ENCODE results near the gene PPP6R1.
"Not testable (repeated sequence)": the region's sequence is repeated elsewhere in the genome, so short reads cannot be mapped to it uniquely, and the experiment has no call there.

PPP6R1 gene

DNA sequence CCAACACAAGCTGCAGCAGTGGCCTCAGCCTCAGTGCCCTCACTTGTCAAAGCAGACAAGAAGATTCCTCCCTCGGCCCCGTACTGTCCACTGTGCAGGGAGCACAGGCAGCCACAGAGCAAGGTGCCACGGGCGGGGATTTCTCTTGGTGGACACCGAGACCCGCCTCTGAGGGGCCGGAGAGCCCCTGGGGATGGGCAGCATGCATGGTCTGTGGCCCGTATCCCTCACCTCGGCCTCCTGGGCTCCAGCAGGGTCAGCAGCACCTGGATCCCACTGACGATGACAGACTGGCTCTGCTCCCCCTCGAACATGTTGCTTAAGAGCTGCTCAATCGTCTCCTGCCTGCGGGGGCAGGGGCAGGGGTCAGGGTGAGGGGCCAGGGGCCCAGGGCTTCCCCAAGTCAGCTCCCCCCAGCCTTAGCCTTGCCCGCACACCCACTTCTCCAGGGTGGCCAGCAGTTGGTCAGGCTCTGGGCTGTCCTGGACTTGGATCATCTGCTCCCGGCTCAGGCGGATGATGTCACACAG is 16.8 kb downstream of the PPP6R1 start:
- no peak for DNase-seq

DNA sequence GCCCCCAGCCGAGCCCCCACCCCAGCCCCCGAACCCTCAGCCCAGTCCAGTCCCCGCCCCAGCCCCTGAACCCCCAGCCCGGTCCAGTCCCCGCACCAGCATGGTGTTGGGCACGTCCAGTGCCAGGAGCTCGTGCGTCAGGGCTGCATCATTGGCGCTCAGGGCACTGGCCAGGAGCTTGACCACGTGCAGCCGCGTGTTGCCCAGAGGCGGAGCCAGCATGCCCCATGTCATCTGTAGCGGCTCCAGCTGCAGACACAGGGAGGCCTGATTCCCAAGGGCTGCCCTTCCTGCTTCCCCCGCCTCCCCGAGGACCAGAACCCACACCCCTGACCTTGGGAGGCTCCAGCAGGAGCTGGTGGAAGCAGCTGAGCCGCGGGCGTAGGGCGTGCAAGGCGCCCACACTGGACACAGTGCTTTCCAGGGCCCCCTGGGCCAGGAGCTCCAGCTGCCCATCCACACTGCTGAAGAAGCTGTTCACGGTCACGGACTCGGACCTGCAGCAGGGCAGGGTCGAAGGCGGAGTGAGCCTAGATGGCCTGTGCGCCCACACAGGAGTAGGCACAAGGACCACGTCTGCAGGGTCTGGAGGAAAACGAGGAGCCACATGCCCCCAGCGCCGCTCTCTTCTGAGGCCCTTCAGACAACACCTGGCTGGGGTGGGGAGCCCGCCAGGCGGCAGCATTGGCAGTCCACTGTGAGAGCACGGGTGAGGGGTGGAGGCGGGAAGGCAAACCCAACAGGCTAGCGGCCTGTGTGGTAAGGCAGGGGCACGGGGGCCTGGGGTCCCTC is 17.5 kb downstream of the PPP6R1 start:
- DNase-seq, result no peak

DNA sequence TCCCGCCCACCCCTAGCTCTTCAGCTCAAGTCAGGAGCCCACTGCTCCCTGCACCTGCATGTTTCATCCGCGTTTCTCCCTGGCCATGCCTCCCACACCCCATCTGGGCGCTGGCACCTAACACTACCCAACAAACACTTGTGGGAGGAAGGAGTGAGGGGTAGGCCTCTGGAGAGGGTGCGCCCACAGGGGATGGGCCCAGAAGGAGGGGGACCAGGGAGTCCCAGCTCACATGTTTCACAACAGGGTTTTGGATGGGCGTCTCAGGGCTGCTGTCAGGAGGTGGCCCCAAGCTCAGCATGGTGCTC is 18.1 kb downstream of the PPP6R1 start:
- no peak for DNase-seq

DNA sequence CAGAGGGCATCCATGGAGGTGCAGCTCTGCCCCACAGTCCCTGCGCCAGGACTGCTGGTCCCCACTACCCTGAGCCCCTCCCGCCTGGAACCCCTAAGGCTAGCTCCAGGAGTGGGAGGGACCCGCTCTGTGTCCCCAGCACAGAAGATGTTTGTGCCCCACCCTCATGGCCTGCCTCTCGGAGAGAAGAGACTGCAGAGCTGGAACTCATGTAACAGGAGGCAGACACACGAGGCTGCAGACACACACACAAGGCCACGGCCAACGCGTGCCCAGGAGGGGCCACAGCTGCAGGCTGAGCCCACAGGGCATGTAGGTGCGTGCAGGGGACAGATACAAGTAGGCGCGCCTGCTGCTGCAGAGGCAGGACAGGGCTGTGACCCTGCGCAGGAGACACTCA is 19.8 kb downstream of the PPP6R1 start:
- no peak for DNase-seq

DNA sequence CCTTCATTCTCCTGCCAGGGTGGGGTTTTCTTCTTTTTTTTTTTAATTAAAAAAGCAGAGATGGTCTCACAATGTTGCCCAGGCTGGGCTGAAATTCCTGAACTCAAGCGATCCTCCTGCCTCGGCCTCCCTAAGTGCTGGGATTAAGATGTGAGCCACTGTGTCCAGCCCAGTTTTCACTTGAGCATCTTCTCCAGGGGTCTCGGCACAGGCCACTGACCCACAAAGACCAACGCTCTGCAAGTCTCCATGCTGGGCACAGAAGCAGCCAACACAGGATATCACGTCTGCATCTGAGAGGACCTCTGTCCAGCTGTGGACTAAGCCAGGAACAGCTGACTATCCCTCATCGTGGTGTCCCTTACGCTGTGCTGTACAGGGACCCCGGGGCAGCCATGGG is 20.8 kb downstream of the PPP6R1 start:
- no peak for DNase-seq

DNA sequence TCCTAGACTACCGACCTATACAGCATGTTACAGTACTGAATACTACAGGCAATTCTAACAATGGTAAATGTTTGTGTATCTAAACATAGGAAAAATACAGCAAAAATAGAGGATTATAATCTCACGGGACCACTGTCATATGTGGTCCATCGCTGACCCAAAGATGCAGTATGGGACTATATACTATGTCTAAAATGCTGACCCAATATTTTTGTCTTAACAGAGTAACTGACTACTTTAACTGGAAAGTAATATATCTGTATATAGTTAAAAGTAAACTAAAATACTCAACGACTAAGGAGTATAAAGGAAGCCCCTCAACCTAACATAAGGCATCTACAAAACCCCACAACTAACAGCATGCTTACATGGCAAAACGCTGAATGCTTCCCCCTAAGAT is 25.8 kb downstream of the PPP6R1 start:
- DNase-seq, result no peak

DNA sequence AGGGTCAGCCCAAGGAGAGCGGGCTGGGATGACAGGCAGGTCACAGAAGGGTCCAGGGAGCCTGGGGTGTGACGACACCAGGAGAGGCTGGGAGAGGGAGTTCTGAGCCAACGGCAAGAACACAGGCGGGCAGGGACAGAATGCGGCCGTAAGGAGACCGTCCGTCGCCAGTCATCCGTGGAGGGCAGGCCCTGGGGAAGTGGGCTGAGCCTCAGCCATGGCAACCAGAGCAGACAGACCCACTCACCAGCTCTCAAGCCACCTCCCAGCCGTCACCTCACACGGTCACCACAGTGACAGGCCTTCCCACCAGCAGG is 26.6 kb downstream of the PPP6R1 start:
- no peak for DNase-seq

DNA sequence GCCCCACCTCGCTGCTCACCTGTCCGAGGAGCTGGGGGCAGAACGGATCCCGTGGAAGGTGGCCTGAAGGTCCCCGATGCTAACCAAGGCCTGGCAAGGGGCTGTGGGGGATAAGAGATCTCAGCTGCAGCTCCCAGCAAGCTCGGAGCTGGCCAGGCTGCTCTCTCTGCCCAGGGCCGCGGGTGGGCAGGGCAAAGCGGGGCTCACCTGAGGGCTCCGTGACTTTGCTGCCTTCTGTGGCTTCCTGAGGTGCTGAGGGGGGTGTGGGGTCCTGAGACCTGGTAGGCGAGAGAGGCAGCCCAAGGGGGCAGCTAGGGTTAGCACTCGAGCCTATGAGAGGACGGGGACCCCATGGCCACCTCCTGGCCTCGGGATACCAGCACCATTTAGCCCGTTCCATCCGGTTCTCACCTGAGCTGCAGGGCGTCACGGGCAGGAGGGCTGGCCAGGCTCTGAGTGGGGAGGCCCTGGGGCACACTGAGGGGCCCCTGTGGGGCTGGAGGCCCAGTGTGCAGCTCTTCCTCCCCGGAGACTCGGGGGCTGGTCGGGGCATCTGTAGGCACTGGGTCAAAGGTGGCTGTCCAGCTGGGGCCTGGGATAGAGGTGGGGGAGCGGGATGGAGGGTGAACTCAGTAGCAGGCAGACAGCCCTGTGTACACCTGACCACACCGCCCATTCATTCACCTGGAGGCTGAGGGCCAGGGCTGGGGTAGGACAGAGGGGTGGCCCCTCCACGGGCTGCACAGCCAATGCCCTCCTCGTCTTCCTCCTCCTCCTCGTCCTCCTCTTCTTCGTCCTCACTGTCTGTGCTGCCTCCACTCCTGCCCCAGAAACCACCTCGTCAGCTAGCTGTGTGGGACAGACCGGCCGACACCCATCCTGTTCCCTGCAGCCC is 27.2 kb downstream of the PPP6R1 start:
- no peak for DNase-seq

DNA sequence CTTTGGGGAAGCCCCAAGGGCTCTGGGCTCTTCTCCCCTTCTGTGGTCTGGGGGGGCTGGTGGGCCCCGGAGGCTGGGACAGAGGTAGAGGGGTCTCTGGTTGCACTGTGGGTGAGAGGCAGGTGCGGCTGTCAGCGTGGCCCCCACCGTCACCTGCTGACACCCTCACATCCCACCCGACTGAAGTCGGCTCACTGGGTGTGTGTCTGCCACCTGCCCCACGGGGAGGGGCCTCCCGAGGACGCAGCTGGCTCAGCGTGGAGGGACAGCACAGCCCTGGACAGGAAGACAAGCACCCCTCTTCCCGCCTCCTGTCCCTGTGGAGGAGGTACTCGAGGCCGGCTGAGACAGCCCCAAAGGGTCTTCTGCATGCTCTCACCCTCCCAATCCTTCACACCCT is 28.0 kb downstream of the PPP6R1 start:
- DNase-seq, result no peak

DNA sequence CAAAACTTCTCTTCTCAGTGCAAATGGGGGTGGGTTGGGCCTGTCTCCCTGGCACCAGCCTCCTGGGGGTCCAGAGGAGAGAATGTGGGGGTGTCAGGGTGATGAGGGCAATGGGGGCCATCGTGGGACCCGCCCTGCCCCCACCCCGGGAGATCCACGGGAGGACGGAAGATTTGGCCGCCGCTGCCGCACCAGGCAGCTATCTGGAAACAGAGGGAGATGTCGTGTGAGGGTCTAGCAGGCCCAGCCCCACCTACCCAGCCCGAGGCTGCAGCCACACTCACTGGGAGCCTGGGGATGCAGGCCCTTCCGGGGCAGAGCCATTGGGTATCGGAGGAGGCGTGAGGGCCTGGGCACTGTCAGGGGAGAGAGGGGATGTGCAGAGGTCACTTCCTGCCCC is 28.5 kb downstream of the PPP6R1 start:
- DNase-seq, result no peak

DNA sequence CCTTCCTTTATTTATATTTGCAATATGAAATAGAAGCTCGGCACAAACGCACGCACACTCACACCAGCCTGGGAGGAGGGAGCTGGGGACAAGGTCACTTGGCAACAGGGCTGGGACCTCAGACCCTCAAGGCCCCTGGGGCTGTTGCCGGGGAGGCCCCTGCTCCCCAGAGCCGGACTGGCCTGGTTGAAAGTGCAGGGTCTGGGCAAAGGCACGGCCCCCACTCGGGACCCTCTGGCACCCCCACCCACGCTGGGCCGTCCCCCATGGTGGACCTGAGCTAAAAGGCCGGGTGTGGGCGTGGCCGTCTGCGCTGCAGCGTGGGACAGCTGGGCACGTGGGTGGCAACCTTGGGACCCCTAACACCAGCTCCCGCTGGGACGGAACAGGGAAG is 29.0 kb downstream of the PPP6R1 start:
- no peak for DNase-seq

DNA sequence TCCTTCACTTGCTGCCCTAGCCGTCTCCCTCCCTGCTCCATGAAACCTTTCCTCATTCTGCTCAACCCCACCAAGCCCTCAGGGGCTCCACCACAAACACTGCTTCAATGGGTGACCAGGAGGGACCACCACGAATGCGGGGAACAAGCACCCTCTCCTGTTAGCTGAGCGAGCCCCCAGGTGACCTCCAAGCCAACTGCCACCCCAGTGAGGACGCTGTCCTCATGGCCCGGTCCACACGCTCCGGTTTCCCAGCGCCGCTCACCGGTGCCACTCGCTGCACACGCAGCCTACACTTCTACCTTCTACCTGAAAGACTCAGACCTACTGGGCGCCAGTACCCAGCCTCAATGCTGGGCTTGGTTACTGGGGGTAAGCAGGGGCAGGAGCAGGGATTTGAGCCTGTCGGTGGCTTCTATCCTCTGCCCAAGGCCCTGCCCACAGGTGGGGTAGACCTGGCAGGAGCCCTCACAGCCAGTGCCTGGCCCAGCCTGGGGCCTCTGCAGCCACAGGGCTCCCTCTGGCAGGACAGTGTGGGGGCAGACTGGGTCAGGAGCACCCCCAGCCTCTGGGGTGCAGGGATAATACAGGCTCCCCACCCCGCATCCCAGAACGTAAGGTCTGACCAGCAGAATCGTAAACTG is 29.6 kb downstream of the PPP6R1 start:
- DNase-seq, result no peak

DNA sequence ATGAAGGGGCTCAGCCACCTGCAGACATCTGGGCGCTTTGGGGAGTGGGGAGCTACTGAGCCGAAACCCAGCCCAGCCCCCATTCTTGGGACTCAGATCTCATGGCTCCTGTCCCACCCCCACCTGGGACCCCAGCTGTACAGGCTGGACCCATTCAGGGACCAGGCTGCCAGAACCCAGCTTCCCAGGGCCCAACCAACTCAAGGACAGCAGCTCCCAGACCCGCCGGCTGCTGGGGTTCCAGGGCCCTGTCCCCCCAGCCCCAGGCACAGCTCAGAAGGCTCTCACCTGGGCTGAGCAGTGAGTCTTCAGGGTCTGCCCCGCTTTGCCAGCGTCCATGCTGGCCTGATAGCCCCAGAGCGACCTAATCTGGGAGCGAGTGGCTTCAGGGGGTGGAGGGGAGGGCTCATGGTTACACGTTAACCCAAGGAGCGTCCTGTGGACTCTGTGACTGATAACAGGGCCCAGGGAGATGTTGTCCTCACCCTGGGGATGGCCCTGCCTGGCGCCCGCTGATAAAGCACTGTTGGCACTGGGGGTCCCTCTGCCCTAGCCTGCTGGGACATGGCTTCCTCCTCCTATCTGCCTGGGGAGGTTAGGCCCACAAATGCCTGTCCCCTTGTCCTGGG is 30.3 kb downstream of the PPP6R1 start, which contains the start of gene TMEM86B:
Gene TMEM86B (minus strand): TSS at position 361 of the 629 bp plus-strand sequence. CDS start 22 bp downstream, at position 339.
- DNase-seq, result no peak

DNA sequence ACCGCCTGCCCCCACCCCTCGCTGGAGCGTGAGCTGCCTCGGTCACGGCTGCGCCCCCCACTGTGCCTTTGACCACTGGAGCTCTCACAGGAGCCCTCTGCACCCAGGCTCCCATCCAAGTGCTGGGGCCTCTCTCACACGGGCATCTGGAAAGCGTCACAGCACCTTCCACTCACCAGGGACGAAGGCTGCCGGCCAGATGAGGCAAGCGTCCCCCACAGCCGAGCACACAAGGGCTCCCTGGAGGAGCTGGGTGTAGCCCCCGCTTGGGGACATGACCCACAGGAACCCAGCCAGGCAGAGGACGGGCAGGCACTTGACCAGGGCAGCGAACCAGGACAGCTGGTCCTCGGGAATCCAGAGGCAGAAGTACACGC is 30.8 kb downstream of the PPP6R1 start:
- DNase-seq, result no peak

DNA sequence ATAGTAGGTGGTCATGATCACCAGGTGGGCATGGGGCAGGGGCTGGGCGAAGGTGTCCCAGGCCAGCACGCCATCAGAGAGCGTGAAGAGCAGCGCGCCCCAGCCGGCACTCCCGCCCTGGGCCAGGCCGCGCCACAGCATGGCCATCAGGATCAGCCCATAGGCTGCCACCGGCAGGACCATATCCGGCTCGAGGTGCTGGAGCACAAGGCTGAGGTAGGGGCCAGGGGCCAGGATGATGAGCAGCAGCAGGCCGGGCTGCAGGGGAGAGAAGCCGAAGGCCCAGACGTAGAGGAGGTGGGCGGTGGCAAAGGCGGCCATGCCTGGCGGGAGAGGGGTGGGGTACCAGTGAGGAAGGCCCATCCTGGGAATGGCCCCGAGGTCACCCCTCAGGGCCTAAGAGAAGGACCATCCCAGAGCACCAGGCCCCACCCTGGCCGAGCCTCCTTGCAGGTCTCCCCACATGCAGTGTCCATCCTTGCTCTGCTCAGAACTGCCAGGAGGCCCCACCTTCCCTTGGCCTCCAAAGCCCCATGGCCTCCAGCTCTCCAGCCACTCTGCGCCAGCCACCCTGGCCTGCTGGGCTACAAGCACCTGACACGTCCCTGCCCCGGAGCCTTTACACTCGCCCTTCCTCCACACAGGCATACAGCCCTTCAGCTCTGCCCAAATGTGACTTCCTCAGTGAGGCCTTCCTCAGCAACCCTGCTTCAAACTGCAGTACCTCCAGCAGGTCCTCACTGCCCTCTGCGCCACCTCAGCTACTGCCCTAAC is 31.4 kb downstream of the PPP6R1 start:
- DNase-seq, result no peak

DNA sequence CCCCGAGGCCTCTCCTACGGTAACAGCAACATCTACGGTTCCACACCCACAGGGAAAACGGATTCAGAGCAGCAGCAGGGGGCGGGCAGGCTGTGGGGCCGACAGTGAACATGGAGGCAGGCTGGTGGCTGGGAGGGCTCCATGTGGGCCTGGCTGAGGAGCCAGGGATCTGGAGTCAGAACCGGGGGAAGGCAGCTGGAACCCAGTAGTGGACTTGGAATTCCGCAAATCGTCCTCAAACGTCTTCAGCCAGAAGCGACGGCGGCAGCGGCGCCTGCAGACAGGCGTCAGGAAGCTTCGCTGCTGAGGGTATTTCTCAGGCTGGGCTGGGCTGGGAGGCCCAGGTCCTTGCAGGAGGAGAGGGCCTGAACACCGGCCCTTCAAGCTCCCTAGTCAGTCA is 32.0 kb downstream of the PPP6R1 start:
- no peak for DNase-seq

DNA sequence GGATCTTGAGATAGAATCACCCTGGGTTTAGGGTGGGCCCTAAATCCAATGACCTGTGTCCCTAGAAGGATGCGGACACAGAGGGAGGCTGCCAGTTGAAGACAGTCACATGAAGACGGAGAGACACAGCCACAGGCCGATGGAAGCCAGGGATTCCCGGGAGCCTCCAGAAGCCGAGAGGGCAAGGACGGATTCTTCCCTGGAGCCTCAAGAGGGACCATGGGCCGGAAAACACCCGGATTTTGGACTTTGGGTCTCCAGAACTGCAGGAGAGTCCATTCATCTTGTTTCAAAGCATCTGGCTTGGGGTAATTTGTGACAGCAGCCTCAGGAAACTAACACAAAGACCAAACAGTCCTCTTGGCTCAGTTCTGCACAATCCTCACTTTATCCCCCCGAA is 32.5 kb downstream of the PPP6R1 start:
- DNase-seq, result no peak

DNA sequence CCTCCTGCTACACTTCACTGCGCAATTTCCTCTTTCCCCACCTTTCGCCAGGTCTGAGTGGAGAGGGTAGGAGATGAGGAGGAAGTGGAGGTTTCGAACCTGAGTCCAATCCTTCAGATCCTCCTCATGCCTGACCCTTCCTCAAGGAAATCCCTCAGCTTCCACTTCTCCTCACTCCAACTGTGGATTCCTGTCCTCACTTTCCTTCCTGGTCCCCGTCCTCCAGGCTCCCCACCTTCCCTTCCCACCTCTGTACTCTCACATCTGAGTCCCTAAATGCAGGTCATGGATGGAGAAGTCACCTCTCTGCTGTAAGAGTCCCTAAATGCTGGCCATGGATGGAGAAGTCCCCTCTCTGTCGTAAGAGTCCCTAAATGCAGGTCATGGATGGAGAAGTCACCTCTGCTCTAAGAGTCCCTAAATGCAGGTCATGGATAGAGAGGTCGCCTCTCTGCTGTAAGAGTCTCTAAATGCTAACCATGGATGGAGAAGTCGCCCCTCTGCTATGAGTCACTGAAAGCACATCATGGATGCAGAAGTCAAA is 33.3 kb downstream of the PPP6R1 start:
- DNase-seq, result peak; percentile 10

DNA sequence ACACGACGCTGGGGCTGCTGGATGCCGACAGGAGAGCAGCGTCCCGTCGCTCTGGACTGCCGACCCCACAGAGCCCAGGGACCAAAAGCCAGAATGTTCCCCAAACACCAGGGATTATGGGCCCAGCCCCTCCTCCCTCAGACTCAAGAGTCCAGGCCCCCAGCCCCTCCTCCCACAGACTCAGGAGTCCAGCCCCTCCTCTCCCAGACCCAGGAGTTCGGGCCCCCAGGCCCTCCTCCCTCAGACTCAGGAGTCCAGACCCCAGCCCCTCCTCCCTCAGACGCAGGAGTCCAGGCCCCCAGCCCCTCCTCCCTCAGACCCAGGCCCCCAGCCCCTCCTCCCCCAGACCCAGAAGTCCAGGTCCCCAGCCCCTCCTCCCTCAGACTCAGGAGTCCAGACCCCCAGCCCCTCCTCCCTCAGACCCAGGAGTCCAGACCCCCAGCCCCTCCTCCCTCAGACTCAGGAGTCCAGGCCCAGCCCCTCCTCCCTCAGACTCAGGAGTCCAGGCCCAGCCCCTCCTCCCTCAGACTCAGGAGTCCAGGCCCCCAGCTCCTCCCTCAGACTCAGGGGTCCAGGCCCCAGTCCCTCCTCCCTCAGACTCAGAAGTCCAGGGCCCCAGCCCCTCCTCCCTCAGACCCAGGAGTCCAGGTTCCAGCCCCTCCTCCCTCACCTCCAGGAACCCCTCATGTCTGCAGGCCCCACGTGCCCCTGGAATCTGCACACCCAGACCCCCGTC is 34.0 kb downstream of the PPP6R1 start:
- DNase-seq, result not testable (repeated sequence)

DNA sequence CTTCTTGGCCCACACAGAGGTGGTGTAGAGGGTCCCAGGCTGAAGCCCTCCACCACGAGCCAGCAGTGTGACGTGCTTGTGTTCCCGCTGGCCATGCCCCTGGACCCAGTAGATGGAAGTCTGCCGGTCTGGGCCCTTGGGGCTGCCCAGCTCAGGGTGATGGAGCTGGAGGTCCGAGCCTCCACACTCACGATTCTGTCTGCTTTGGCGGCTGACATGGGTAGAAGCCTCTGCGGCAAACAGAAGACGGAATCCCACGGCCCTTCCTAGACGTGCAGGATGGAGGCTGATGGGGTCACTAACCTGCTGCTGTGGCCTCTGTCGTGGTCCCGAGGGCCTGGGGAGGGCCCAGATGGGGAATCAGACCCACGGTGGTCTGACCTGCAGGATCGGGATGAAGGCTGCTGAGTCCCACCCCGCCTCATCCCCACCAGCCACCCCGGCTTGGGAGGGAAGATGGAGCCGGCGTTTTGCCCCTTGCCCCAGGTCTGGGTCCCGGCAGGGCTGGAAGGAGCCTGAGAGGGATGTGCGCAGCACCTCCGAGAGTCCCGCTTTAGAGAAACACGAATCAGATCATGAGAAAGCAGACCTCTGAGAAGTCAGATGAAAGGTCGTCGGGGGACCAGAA is 34.7 kb downstream of the PPP6R1 start:
- DNase-seq, result no peak

All from OCI-M1 (cell line).